C4-2B (cell line): Measurements from ENCODE around the gene ETF1.

Experiments
- ZFX ChIP-seq: fragments of 450-650 bp; IDR thresholded peaks from 2 replicates; pipeline ENCODE4 v1.6.1; 2017
- TF ChIP-seq, protein P1 (sequence below): fragments of 450-650 bp; conservative IDR thresholded peaks from 2 replicates; pipeline ENCODE4 v1.5.1; 2017; ENCODE audit warnings: mild to moderate bottlenecking

DNA sequence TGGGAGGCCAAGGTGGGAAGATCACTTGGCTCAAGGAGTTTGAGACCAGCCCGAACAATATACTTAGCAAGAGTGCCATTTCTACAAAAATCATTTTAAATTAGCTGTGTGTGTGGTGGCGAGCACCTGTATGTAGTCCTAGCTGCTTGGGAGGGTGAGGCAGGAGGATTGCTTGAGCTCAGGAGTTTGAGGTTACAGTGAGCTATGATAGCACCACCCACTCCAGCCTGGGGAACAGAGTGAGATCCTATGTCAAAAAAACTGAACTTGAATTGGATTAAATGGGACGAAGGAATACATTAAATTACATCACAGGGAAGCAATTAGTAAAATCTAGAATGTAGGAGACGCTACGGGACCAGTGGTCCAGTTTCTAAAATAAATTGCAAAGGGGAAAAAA is 6.4 kb upstream of the ETF1 start:
- TF ChIP-seq, protein P1, sequence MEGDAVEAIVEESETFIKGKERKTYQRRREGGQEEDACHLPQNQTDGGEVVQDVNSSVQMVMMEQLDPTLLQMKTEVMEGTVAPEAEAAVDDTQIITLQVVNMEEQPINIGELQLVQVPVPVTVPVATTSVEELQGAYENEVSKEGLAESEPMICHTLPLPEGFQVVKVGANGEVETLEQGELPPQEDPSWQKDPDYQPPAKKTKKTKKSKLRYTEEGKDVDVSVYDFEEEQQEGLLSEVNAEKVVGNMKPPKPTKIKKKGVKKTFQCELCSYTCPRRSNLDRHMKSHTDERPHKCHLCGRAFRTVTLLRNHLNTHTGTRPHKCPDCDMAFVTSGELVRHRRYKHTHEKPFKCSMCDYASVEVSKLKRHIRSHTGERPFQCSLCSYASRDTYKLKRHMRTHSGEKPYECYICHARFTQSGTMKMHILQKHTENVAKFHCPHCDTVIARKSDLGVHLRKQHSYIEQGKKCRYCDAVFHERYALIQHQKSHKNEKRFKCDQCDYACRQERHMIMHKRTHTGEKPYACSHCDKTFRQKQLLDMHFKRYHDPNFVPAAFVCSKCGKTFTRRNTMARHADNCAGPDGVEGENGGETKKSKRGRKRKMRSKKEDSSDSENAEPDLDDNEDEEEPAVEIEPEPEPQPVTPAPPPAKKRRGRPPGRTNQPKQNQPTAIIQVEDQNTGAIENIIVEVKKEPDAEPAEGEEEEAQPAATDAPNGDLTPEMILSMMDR: no peak
- no peak for TF ChIP-seq ZFX
